DMS114 treated with DMSO at 0.1 percent for 48 hours (cell line): ENCODE measurements around the gene ELAVL3.
"Not testable (repeated sequence)": the region's sequence is repeated elsewhere in the genome, so short reads cannot be mapped to it uniquely, and the experiment has no call there.

Experiments
- DNase-seq: peaks from one replicate; lab custom pipeline; 2025; ENCODE audit not compliant: unreplicated experiment; lab: John Stamatoyannopoulos, UW

Gene ELAVL3

DNA sequence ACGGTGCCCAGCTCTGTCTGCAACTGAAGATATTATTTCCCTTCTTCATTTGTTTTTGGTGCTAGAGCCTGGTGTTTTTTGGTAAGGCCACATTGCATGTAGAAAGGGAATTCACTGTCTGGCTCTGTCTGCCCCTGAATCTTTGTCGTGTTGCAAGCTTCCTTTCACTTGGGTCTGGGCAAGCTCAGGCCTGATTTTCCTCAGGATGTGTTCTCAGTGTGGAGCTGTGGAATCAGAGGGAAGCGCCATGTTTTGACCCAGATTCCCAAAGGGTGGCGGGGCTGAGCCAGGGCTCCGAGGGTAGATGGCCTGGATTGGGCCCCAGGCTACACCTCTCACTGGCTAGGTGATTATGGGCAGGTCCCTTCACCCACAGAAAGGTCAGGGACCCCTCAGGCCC is 36.8 kb downstream of the ELAVL3 start:
- DNase-seq, result no peak

DNA sequence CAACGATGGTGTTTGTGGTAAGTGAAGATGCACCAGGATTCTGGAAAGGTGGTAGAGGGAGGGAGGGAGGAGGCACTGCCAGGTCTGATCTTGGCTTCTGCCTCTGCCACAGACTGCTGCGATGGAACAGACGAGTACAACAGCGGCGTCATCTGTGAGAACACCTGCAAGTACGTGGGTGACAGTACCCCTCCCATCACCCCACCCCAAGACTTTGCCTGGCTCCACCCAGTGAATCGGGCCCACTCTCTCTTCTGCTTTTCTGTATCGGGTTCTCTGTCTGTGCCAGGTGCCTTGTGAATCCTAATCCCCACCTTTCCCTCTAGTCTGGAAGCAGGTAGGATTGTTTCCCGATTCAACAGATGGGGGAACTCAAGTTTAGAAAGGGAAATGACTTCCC is 42.9 kb downstream of the ELAVL3 start:
- DNase-seq, result no peak

DNA sequence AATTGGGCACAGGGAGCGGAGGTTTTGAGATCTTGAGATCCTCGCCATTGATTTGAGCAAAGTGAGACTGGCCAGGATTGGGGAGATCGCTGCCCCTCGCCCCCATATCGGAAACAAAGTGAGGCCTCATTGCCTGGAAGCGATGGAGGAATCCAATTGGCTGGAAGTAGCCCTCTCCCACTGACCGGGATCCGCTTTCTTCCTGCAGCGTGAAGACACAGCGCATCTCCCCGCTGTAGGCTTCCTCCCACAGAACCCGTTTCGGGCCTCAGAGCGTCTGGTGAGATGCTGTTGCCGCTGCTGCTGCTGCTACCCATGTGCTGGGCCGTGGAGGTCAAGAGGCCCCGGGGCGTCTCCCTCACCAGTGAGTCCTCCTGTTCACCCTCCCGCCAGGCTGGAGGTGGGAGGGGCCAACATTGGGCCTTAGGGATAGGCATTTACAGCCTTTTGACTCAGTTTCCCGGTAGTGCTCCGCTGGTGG is 45.0 kb downstream of the ELAVL3 start:
- no peak for DNase-seq

DNA sequence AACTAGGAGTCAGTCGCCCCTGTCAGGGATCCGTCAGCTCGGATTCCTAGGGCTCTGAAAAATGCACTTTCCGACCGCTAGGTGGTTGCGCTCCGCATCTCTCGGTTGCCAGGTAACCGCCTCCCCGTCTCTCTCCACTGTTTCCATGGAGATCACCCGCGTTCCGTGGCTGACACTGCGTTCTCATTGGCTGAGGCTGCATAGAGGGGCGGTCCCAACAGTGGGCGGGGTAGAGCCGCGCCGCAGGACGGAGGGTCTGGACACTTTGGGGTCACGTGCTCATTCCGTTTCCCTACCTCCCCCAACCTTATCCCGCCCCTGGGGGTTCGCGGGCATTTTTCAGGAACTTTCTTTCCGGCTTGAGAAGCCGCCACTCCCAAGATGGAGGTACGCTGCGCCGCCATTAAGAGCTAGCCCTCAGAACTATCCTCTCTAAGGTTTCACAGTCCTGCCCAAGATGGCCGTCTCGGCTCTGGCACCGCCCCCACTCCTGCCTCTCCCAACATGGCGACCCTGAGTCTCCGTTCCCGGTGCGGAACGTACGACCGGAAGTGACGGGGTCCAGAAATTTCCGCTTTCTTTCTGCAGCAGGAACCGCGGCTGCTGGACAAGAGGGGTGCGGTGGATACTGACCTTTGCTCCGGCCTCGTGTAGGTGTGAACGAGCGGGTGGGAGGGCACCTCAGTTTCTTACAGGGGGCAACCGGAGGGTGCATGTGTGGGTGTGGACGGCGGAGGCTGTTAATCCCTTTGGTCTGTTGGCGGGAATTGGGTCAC is 45.6 kb downstream of the ELAVL3 start, which contains the start of the genes ODAD3 and PRKCSH:
TSS of gene ODAD3 (minus strand) at position 65 of the 776 bp plus-strand sequence. CDS start 105 bp downstream, outside the sequence.
TSS of gene PRKCSH (plus strand) at position 579 of the 776 bp plus-strand sequence. CDS start 483 bp downstream, outside the sequence.
- peak; percentile 97 for DNase-seq

DNA sequence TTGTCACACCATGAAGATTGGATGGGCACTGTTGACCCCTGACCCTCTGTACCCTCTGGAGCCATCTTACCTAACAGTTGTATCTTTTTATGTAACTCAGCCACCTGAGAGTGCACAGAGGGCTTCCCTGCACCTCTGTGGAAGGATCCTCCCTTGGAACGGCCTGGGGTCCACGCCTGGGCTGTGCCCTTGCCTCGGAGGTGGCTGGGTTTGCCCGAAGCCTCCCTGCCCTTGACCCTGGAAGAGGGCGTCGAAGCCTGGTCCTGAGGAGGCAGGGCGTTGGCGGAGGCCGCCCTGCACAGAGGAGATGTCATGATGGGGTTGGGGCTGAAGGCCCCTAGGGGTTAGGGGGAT is 46.2 kb downstream of the ELAVL3 start:
- DNase-seq, result no peak

DNA sequence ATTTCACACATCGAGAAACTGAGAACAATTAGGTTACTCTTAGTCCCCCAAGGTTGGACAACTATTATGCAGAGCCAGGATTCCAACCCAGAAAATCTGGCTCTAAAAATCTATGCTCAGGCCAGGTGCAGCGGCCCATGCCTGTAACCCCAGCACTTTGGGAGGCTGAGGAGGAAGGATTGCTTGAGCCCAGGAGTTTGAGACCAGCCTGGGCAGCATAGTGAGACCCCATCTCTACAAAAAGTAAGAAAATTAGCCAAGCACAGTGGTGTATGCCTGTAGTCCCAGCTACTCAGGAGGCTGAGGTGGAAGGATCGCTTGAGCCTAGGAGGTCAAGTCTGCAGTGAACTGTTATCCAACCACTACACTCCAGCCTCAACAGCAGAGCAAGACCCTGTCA is 47.3 kb downstream of the ELAVL3 start:
- not testable (repeated sequence) for DNase-seq

- no peak for DNase-seq
Measured at GRCh38 chr19:11426656-11427055, 54.2 kb downstream of the ELAVL3 start.

- no peak for DNase-seq
Measured at GRCh38 chr19:11425719-11426457, 55.0 kb downstream of the ELAVL3 start.

GRCh38 chr19:11423791-11424181 is 57.1 kb downstream of the ELAVL3 start:
- no peak for DNase-seq

DNA sequence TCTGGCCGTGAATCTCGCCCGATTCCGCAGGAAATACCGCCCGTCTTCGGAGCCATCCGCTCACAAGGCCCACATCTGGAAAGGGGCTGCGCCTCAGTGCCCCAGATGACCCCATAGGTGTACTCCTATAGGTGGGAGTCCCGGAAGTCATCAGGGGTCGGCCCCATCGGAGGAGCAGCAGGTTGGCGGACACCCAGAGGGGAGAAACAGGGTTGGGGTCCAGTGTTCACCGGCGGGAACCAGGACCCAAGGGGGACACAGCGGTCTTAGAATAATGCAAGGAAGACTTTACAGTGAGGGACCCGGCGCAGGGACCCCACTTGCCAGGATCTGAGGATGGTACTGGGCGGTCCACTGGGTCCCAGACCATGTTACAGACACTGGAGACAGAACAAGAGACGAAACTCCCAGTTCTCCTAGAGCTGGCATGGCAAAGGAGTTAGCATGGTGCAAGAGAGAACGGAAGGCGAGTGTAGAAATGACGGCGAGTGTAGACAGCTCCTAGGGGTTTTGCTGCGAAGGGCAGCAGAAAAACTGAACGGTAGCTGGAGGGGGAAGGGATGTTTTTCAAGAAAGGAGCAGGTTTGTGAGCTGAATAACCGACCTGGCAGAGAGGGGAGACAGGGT is 57.6 kb downstream of the ELAVL3 start:
- DNase-seq, result no peak

- peak; percentile 21 for DNase-seq
Measured at GRCh38 chr19:11422163-11423065, 58.4 kb downstream of the ELAVL3 start.

DNA sequence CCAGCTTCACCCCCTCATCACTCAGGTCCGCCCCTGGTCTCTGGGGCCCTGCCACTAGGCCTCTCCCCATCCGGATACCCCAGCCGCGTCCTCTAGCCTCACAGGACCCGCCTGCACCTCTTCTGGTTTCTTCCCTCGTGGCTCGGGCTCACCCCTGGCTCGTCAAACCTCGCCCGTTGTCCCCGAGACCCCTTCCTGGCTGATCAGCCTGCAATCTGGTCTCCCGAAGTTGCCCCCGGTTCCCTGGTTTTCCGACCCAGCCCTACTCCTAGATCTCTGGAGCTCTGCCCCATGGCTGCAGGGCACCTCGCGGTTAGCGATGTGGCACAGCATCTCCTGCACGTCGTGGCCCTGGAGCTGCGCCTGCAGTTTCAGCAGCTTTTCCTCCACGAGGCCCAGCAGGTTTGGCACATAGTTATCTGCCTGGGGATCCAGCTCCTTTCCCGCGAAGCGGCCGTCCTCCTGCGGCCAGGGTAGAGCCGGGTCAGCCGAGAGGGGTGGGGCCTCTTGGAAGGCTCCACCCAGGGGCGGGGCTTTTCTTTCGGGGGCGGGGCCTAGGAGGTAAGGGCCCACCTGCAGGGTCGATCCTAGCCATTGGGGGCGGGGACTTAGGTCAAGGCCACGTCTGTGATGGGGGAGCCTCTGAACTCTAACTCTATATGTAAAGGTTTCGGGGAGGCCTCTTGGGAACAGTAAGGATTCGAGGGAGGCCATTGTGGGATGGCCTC is 59.3 kb downstream of the ELAVL3 start:
- no peak for DNase-seq

- DNase-seq, result no peak
Measured at GRCh38 chr19:11420429-11421370, 60.1 kb downstream of the ELAVL3 start.

DNA sequence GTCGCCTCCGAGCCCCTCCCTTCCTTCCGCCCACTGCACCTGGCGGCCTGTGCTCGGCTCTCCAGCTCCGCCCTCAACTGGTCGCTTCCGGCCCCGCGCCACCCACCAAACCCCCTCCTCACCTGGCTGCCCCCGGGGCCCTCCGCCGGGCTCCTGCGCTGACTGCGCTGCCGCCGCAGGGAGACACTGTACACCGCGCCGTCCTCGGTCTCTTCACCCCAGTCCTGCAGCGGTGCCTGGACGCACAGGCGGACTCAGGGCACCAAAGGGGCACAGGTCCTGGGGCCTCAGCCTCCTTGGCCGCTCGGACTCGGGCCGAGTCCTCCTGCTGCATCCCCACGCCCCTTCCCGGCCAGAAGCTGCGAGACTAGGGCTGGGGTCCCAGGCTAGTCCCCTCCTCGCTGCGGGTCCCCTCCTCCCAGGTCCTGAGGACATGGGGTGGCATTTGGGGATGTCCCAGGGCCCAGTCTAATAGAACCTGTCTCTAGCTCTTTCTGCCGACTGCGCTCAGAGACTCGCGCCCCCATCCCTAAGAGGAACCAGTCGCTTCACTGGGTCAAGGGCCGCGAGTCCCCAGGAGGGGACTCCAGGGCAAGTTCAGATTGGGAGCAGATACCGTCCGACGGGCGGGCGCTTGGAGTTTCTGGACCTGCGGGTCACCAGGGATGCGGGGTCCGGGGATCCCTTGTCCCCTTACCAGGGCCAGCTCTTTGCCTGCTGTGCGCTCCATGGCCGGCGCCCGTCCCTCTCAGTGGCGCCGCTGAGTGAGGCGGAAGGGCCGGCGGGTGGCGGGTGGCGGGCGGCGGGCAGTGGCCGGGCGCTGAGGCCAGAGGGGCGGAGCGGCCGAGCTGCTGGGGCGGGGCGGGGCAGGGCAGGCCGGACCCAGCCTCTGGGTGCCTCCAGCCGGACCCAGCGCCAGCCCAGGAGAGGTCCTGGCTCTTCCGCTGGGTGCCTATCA is 62.0 kb downstream of the ELAVL3 start, which contains the start of gene RGL3:
TSS of gene RGL3 (minus strand) at position 766 of the 958 bp plus-strand sequence. CDS start at position 730, 36 bp downstream.
- DNase-seq, result no peak

DNA sequence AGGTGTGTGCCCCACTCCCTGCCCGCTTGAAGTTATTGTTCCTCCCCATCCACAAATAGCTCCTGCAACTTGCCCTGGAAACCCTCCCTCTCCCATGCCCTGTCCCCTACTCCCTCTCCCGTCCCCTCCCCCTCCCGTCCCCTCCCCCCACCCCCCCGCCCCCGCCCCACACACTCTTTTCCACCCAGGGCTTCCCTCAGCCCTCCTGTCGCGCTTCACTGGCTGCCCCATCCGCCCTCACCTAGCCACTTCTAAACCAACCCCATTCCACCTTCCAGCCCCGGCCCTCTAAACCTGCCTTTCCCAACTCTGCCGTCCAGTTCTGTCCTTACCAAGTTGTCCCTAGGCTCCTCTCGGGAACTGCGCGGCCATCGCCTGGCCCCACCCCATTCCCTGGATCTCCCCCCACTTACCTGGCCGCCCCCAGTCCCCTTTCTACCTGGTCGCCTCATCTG is 62.7 kb downstream of the ELAVL3 start:
- no peak for DNase-seq

GRCh38 chr19:11416346-11417052 is 64.3 kb downstream of the ELAVL3 start:
- DNase-seq, result no peak

DNA sequence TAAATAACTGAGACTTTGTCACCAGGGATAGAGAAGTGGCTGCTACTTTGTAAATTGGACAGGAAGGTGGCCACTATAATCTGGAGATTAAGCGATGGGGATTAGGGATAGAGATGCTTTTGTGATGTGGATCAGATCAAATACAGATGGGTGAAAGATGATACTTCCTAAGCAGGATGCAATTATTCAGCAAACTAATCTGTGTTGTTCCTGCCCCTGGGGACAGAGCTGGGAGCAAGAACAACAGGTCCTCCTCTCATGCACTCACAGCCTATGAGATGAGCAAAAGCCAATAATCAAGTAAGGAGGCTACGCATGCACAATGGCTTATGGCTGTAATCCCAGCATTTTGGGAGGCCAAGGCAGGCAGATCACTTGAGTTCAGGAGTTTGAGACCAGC is 66.3 kb downstream of the ELAVL3 start:
- DNase-seq, result no peak
